ENCODE results near the gene DTNB.

DNA sequence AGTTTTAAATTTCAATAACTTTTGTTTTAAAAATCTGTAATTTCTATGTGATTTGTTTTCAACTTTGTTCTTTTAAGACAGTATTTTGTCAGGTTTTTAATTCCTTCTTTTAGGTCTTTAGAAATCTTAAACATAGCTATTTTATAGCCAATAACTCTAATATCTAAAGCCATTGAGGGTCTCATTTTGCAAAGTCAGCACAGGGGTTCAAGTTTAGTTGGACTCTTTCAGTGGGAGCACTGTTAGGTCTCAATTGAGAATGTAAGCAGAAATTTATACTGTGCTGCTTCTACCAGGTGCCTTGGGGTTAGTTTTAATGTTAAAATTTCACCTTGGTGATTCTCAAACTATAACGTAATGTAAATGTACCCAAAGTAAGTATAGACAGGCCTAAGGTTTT is 226.4 kb downstream of the DTNB start:
- TF ChIP-seq, protein P1, sequence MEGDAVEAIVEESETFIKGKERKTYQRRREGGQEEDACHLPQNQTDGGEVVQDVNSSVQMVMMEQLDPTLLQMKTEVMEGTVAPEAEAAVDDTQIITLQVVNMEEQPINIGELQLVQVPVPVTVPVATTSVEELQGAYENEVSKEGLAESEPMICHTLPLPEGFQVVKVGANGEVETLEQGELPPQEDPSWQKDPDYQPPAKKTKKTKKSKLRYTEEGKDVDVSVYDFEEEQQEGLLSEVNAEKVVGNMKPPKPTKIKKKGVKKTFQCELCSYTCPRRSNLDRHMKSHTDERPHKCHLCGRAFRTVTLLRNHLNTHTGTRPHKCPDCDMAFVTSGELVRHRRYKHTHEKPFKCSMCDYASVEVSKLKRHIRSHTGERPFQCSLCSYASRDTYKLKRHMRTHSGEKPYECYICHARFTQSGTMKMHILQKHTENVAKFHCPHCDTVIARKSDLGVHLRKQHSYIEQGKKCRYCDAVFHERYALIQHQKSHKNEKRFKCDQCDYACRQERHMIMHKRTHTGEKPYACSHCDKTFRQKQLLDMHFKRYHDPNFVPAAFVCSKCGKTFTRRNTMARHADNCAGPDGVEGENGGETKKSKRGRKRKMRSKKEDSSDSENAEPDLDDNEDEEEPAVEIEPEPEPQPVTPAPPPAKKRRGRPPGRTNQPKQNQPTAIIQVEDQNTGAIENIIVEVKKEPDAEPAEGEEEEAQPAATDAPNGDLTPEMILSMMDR (IDR thresholded peaks at IDR 0.05): no peak
- TF ChIP-seq POLR2A (IDR thresholded peaks at IDR 0.05; ENCODE audit: low read depth) (no peak), POLR2AphosphoS5 (IDR thresholded peaks at IDR 0.05) (no peak), EP300 (IDR thresholded peaks at IDR 0.05) (no peak)

Data from esophagus muscularis mucosa (tissue), 4 donors.